Measurements from ENCODE around the gene TFE3. TPM values are rescaled to one million over a fixed set of nuclear protein-coding genes. Genes with fewer than 3 reads are reported as not detected.

TFE3 gene
- polyA plus RNA-seq, 1 donor, result 33.5 TPM

DNA sequence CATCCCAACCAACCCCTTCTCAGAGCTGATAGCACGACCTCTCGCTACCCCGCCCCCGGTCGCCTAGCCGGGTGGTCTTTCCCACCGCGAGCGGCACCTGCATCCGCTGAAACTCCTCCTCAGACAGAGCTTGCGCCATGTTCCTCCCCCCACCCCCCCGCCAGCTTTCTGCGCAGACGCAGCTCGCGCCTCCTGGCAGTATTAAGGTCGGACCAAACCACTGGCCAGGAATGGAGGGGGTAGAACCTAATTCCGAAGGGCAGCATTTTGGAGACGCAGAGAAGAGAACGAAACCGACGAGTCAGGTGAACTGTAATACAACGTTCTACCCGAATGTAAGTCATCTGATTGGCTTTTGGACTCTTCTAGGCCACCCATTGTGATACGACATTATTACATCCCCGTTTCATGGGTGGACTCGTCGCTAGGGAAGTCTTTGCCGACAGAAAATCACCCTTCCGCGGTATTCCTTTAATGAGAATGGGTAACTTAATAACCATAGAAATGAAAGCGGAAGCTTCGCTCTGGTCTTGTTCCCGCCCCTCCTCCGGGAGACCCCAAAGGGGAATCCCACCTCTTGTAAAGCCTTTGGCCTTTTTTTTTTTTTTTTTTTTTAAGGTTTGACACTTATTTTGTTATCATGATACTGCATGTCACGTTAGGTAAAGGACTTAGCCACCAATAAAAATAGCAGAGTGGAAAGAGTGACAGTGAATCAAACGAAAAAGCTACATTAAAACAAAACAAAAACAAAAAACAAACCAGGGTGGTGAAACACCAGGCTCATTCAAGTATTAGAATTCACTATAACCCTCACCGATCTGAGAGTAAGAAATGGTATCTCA, 40.8 kb downstream of the TFE3 start, which contains the start of gene GRIPAP1:
Gene GRIPAP1, minus strand, starts transcription at position 174 of the 845 bp plus-strand sequence. Its CDS starts 35 bp downstream, at position 139.
- no peaks in the 10 kb centered on the region for H3K27me3 ChIP-seq (ENCODE audit: control insufficient read depth, insufficient read depth, low read length)
- WGBS (ENCODE audit: insufficient coverage, low lambda C conversion rate), result 50% methylated on average over 1 of the region's 38 CpGs
- peak; percentile 81 to 85 for DNase-seq
- peak within 1 kb of the TSS; percentile 36 for H3K27ac ChIP-seq (ENCODE audit: low read length)
- H3K9me3 ChIP-seq (ENCODE audit: control insufficient read depth, low read depth, low read length), result no peaks in the 10 kb centered on the region
- peaks cover 18% of the 10 kb centered on the region for H3K36me3 ChIP-seq (ENCODE audit: control insufficient read depth, insufficient read depth, low read length)
- H3K4me3 ChIP-seq (ENCODE audit: low read length), result peak within 1 kb of the TSS; percentile 91
- H3K4me1 ChIP-seq (ENCODE audit: control insufficient read depth, insufficient read depth, low read length), result peaks cover 3% of the 10 kb centered on the region

DNA sequence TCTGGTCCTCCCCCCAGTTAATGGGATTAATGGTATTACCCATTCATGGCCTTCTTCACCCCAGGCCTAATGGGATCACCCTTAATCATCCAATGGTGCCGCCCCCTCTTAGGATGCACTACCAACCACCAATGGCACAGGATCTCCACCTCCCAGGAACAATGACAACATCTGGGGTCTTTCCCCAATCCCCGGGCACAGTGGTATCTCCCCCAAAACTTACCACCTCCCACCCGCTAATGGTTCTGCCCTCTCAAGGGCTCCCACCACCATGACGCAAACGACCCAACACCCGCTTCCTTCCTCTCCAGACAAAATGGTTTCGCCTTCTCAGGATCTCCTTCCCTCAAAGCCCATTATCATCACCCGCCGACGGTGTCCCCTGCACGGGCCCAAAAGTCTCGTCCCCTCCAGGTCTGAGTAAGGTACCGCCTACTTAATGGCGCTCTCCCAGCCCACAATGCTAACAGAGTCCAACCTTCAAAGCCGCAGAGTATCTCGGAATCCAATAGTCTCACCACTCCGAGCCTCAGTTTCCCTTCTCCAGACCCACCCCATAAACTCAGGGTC, 41.6 kb downstream of the TFE3 start:
- peaks cover 3% of the 10 kb centered on the region for H3K4me1 ChIP-seq (ENCODE audit: control insufficient read depth, insufficient read depth, low read length)
- no peak for DNase-seq
- peak overlapping the region; percentile 14 for H3K27ac ChIP-seq (ENCODE audit: low read length)
- H3K9me3 ChIP-seq (ENCODE audit: control insufficient read depth, low read depth, low read length), result no peaks in the 10 kb centered on the region
- H3K27me3 ChIP-seq (ENCODE audit: control insufficient read depth, insufficient read depth, low read length), result no peaks in the 10 kb centered on the region
- peaks cover 23% of the 10 kb centered on the region for H3K36me3 ChIP-seq (ENCODE audit: control insufficient read depth, insufficient read depth, low read length)
- WGBS (ENCODE audit: insufficient coverage, low lambda C conversion rate), result no CpG with 5 or more reads among the region's 17 CpGs
- H3K4me3 ChIP-seq (ENCODE audit: low read length), result peak overlapping the region; percentile 91

DNA sequence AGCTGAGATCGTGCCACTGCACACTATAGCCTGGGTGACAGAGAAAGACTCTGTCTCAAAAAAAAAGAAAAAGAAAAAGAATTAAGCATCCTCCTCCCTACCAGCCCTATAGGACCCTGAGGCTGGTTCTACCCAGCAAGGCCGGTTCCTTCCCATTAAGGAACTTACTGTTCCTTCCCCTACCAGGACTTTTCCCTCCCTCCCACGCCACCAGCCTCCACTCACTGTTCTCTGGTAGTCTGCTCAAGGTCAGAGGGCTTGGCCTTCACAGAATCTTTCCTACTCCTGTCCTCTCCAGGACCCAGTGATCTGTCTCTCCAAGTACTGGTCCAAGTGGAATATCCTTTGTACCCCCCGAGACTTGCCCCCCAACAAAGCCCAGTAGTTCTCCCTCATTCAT, 42.5 kb downstream of the TFE3 start:
- H3K36me3 ChIP-seq (ENCODE audit: control insufficient read depth, insufficient read depth, low read length), result peaks cover 26% of the 10 kb centered on the region
- no peak overlapping the region for H3K27ac ChIP-seq (ENCODE audit: low read length)
- WGBS (ENCODE audit: insufficient coverage, low lambda C conversion rate), result no CpG with 5 or more reads among the region's 4 CpGs
- peaks cover 3% of the 10 kb centered on the region for H3K4me1 ChIP-seq (ENCODE audit: control insufficient read depth, insufficient read depth, low read length)
- DNase-seq, result no peak
- H3K9me3 ChIP-seq (ENCODE audit: control insufficient read depth, low read depth, low read length), result no peaks in the 10 kb centered on the region
- H3K27me3 ChIP-seq (ENCODE audit: control insufficient read depth, insufficient read depth, low read length), result no peaks in the 10 kb centered on the region
- no peak overlapping the region for H3K4me3 ChIP-seq (ENCODE audit: low read length)

DNA sequence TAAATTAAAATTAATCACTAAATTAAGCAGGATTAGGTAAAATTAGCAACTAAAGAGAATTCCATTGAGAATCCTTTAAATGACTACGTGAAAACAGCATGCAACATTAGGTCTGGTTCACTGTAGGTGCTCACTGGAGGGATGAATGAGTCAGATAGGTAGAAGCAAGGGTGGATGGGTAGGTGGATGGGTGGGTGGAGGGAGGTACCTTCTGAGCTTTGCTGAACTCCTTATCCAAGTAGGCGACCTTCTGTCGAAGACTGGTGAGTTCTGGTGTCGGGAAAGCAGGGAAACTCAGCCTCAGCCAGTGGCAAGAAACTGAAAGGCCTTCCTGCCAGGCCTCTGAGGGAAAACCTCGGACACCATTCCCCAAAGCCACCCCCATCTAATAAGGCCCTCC, 44.1 kb downstream of the TFE3 start:
- WGBS (ENCODE audit: insufficient coverage, low lambda C conversion rate), result no CpG with 5 or more reads among the region's 5 CpGs
- DNase-seq, result no peak
- Histone ChIP-seq H3K27ac (ENCODE audit: low read length) (no peak overlapping the region), H3K27me3 (ENCODE audit: control insufficient read depth, insufficient read depth, low read length) (no peaks in the 10 kb centered on the region), H3K9me3 (ENCODE audit: control insufficient read depth, low read depth, low read length) (no peaks in the 10 kb centered on the region), H3K36me3 (ENCODE audit: control insufficient read depth, insufficient read depth, low read length) (peaks cover 29% of the 10 kb centered on the region), H3K4me3 (ENCODE audit: low read length) (no peak overlapping the region), H3K4me1 (ENCODE audit: control insufficient read depth, insufficient read depth, low read length) (peaks cover 3% of the 10 kb centered on the region)

DNA sequence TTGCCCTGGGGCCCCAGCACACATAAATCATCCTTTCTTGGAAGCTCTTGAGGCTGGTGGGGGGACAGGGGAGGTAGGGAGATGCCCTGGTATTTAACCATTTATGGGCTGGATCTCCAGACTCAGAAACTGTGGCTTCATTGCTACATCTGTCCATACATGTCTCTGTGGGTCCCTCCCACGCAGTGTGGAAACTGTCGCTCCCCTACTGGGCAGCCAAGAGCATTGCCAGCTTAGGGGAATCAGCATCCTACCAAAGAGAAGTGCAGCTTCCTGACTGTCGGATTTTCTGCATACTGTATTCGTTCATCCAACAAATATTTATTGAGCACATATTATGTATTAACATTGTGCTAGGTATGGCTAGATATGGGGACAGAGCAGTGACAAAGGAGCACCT, 44.8 kb downstream of the TFE3 start:
- Histone ChIP-seq H3K4me1 (ENCODE audit: control insufficient read depth, insufficient read depth, low read length) (peaks cover 3% of the 10 kb centered on the region), H3K27ac (ENCODE audit: low read length) (no peak overlapping the region), H3K4me3 (ENCODE audit: low read length) (no peak overlapping the region), H3K27me3 (ENCODE audit: control insufficient read depth, insufficient read depth, low read length) (no peaks in the 10 kb centered on the region), H3K36me3 (ENCODE audit: control insufficient read depth, insufficient read depth, low read length) (peaks cover 34% of the 10 kb centered on the region), H3K9me3 (ENCODE audit: control insufficient read depth, low read depth, low read length) (no peaks in the 10 kb centered on the region)
- no peak for DNase-seq
- WGBS (ENCODE audit: insufficient coverage, low lambda C conversion rate), result no CpG with 5 or more reads among the region's 4 CpGs

DNA sequence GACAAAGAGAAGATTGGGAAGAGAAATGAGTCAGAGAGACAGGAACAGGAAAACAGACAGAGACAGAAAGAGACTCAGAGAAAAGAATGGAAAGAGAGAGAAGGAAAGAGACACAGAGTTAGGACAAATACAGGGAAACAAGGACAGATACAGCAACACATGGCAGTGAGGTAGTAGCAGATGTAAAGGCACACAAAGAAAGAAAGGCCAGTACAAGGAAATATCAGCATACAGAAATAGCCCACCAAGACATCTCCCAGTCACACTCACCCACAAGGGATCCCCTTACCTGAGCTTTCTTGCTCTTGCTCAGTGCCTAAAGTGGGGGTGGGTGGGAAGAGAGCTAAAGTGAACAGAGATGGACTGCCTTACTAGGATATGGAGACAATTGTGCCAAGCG, 45.3 kb downstream of the TFE3 start:
- H3K36me3 ChIP-seq (ENCODE audit: control insufficient read depth, insufficient read depth, low read length), result peaks cover 38% of the 10 kb centered on the region
- H3K4me3 ChIP-seq (ENCODE audit: low read length), result no peak overlapping the region
- no CpG with 5 or more reads among the region's 1 CpG for WGBS (ENCODE audit: insufficient coverage, low lambda C conversion rate)
- H3K9me3 ChIP-seq (ENCODE audit: control insufficient read depth, low read depth, low read length), result no peaks in the 10 kb centered on the region
- peaks cover 3% of the 10 kb centered on the region for H3K4me1 ChIP-seq (ENCODE audit: control insufficient read depth, insufficient read depth, low read length)
- no peak overlapping the region for H3K27ac ChIP-seq (ENCODE audit: low read length)
- H3K27me3 ChIP-seq (ENCODE audit: control insufficient read depth, insufficient read depth, low read length), result no peaks in the 10 kb centered on the region
- DNase-seq, result no peak

DNA sequence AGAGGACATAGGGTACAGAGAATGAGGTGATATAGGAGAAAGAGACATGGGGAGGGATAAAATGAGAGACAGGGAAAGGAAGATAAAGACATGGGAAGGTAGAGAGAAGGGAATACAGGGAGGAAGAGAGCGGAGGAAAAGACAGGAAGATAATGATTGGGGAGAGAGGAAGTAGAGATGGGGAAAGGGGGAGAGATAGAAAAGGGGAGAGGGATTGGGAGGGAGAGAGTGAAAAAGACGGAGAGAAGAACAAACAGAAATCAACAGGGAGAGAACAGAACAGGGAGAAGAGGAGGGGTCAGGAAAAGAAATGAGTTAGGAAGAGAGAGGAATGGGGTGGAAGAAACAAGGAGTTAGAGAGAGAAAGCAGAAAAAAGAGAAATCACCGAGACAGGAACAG, 45.7 kb downstream of the TFE3 start:
- Histone ChIP-seq H3K4me1 (ENCODE audit: control insufficient read depth, insufficient read depth, low read length) (peaks cover 3% of the 10 kb centered on the region), H3K4me3 (ENCODE audit: low read length) (no peak overlapping the region), H3K9me3 (ENCODE audit: control insufficient read depth, low read depth, low read length) (no peaks in the 10 kb centered on the region), H3K27me3 (ENCODE audit: control insufficient read depth, insufficient read depth, low read length) (no peaks in the 10 kb centered on the region), H3K27ac (ENCODE audit: low read length) (no peak overlapping the region), H3K36me3 (ENCODE audit: control insufficient read depth, insufficient read depth, low read length) (peaks cover 39% of the 10 kb centered on the region)
- 100% methylated on average over 2 of the region's 3 CpGs for WGBS (ENCODE audit: insufficient coverage, low lambda C conversion rate)
- DNase-seq, result no peak

DNA sequence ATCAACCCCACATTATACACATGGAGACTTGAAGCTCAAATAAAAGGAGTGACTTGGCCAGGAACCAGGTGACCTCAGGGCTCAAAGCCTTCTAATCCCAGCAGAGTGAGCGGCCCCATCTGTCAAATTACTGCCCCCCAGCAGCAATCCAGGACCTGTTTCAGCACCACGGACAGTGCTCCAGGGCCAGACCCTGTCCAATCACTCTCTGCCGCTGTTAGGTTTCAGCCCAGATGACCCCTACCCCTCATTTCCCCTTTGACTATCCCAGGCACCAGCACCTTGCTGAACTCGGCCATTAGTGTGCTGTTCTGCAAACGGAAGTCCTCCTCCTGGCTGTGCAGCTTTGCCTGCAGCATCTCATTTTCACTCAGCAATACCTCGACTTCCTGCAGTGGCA, 46.2 kb downstream of the TFE3 start:
- no peaks in the 10 kb centered on the region for H3K9me3 ChIP-seq (ENCODE audit: control insufficient read depth, low read depth, low read length)
- peaks cover 3% of the 10 kb centered on the region for H3K4me1 ChIP-seq (ENCODE audit: control insufficient read depth, insufficient read depth, low read length)
- H3K36me3 ChIP-seq (ENCODE audit: control insufficient read depth, insufficient read depth, low read length), result peaks cover 40% of the 10 kb centered on the region
- no peak overlapping the region for H3K4me3 ChIP-seq (ENCODE audit: low read length)
- no peaks in the 10 kb centered on the region for H3K27me3 ChIP-seq (ENCODE audit: control insufficient read depth, insufficient read depth, low read length)
- DNase-seq, result no peak
- WGBS (ENCODE audit: insufficient coverage, low lambda C conversion rate), result no CpG with 5 or more reads among the region's 6 CpGs
- H3K27ac ChIP-seq (ENCODE audit: low read length), result no peak overlapping the region

DNA sequence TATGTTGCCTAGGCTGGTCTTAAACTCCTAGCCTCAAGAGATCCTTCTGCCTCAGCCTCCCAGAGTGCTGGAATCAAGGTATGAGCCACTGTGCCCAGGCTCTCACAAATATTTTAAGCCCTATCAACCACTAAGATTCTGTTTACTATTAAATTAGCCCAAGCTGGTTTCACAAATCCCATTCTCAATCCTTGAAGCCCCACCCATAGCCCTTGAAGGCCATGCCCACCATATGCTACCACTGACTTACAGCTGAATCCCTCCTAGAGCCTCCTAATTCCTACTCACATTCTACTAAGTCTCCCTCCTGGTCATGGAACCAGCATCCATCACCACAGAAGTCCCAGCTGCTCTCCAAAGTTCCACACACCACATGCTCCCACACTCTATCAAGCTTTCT, 50.8 kb downstream of the TFE3 start:
- no peaks in the 10 kb centered on the region for H3K9me3 ChIP-seq (ENCODE audit: control insufficient read depth, low read depth, low read length)
- no peak overlapping the region for H3K4me3 ChIP-seq (ENCODE audit: low read length)
- no peak overlapping the region for H3K27ac ChIP-seq (ENCODE audit: low read length)
- no peak for DNase-seq
- H3K4me1 ChIP-seq (ENCODE audit: control insufficient read depth, insufficient read depth, low read length), result no peaks in the 10 kb centered on the region
- peaks cover 46% of the 10 kb centered on the region for H3K36me3 ChIP-seq (ENCODE audit: control insufficient read depth, insufficient read depth, low read length)
- no peaks in the 10 kb centered on the region for H3K27me3 ChIP-seq (ENCODE audit: control insufficient read depth, insufficient read depth, low read length)

DNA sequence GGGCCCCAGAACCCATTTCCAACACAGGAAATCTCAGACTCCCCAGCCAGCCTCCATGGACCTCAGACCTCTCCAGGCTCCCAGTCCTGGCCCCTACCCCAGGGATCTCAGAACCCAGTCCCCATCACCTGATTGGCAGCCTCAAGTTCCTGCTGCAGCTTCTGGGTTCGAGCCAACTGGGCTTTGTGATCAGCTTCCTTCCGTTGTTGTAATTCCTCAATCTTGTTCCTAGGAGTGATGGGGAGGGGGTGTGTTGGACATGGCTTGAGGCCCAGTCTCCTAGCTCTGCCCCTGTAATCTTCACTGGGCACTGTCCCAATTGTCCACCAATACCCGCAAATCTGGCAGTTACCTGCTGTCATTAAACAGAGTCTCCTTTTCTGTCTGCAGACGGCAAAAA, 53.7 kb downstream of the TFE3 start:
- no CpG with 5 or more reads among the region's 4 CpGs for WGBS (ENCODE audit: insufficient coverage, low lambda C conversion rate)
- Histone ChIP-seq H3K27me3 (ENCODE audit: control insufficient read depth, insufficient read depth, low read length) (no peaks in the 10 kb centered on the region), H3K27ac (ENCODE audit: low read length) (no peak overlapping the region), H3K9me3 (ENCODE audit: control insufficient read depth, low read depth, low read length) (no peaks in the 10 kb centered on the region), H3K36me3 (ENCODE audit: control insufficient read depth, insufficient read depth, low read length) (peaks cover 39% of the 10 kb centered on the region), H3K4me1 (ENCODE audit: control insufficient read depth, insufficient read depth, low read length) (no peaks in the 10 kb centered on the region), H3K4me3 (ENCODE audit: low read length) (no peak overlapping the region)
- no peak for DNase-seq

DNA sequence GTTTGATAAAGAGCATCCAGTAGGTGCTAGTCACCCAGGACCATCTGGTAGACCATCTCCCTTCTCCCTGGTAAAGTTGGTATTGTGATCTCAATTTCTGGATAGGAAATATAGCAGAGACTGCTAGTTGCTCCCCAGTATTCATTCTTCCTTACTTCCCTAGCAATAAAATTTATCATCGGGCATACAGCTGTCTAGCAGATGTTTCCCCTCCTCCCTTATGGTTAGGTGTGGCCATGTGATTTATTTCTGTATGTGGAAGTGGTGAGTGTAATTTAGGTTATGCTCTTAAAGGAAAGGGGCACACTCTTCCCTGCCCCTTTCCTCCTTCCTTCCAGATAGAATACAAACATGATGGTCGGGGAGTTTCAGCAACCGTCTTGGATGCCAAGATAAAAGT, 59.3 kb downstream of the TFE3 start:
- Histone ChIP-seq H3K4me3 (ENCODE audit: low read length) (no peak overlapping the region), H3K4me1 (ENCODE audit: control insufficient read depth, insufficient read depth, low read length) (no peaks in the 10 kb centered on the region), H3K27me3 (ENCODE audit: control insufficient read depth, insufficient read depth, low read length) (no peaks in the 10 kb centered on the region), H3K9me3 (ENCODE audit: control insufficient read depth, low read depth, low read length) (no peaks in the 10 kb centered on the region), H3K36me3 (ENCODE audit: control insufficient read depth, insufficient read depth, low read length) (peaks cover 45% of the 10 kb centered on the region), H3K27ac (ENCODE audit: low read length) (no peak overlapping the region)
- no peak for DNase-seq
- no CpG with 5 or more reads among the region's 3 CpGs for WGBS (ENCODE audit: insufficient coverage, low lambda C conversion rate)
